C4-2B (cell line): ENCODE results near the gene FRMPD2.
"Not testable (repeated sequence)": the region's sequence is repeated elsewhere in the genome, so short reads cannot be mapped to it uniquely, and the experiment has no call there.

Source experiments
- H3K27ac ChIP-seq: fragments of 450-650 bp; 2 replicates; pipeline ENCODE4 v1.5.1; 2017
- ZFX ChIP-seq: fragments of 450-650 bp; IDR thresholded peaks from 2 replicates; pipeline ENCODE4 v1.6.1; 2017
- TF ChIP-seq, protein P1 (sequence below): fragments of 450-650 bp; conservative IDR thresholded peaks from 2 replicates; pipeline ENCODE4 v1.5.1; 2017; ENCODE audit warnings: mild to moderate bottlenecking

FRMPD2 gene

DNA sequence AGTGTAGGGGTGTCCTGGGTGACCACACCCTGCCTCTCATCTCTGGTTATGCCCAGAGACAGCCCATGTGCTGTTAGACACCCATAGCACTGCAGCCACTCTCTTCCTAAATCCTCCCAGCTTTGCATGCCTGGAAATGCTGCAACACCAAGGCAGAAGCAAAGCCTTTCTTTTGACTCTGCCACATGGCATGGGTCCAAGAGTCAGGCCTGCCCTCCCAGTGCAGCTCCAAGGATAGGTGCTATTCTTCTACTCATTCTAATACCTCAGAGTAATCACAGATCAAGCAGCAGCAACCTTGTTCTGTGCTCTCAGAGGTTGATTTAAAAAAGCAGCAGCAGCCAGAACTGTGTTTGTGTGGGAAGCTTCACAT lies 23.4 kb downstream of the FRMPD2 start:
- no peak for TF ChIP-seq ZFX
- TF ChIP-seq, protein P1, sequence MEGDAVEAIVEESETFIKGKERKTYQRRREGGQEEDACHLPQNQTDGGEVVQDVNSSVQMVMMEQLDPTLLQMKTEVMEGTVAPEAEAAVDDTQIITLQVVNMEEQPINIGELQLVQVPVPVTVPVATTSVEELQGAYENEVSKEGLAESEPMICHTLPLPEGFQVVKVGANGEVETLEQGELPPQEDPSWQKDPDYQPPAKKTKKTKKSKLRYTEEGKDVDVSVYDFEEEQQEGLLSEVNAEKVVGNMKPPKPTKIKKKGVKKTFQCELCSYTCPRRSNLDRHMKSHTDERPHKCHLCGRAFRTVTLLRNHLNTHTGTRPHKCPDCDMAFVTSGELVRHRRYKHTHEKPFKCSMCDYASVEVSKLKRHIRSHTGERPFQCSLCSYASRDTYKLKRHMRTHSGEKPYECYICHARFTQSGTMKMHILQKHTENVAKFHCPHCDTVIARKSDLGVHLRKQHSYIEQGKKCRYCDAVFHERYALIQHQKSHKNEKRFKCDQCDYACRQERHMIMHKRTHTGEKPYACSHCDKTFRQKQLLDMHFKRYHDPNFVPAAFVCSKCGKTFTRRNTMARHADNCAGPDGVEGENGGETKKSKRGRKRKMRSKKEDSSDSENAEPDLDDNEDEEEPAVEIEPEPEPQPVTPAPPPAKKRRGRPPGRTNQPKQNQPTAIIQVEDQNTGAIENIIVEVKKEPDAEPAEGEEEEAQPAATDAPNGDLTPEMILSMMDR, result no peak
- H3K27ac ChIP-seq, result peak overlapping the region; percentile 82

DNA sequence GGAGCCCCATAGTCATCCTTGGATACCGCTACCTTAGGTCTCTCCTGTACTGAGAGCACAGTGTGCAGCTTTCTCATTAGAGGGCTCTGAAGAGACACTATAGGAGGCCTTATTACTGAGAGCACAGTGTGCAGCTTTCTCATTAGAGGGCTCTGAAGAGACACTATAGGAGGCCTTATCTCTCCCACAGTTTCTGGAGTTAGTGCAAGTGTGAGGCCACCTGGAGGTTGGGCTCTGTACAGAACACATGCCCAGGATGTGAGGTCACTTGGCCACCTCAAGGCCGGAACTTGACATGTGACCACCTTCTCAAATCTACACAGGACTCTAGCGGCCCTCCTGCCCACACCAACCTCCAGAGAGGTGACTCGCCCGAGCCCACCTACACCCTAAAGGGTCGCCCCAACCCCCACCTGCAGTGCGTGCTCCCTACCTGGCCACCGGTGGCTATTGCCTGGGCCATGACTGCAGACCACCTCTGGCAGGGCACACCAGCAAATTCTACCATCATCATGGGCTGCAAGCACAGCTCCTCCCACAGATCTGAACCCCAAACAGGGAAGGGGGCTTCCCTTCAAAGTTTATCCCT lies 24.6 kb downstream of the FRMPD2 start:
- H3K27ac ChIP-seq, result peak overlapping the region; percentile 82; the same call in 1 of the 2 replicates
- TF ChIP-seq, protein P1, result no peak
- TF ChIP-seq ZFX, result no peak

DNA sequence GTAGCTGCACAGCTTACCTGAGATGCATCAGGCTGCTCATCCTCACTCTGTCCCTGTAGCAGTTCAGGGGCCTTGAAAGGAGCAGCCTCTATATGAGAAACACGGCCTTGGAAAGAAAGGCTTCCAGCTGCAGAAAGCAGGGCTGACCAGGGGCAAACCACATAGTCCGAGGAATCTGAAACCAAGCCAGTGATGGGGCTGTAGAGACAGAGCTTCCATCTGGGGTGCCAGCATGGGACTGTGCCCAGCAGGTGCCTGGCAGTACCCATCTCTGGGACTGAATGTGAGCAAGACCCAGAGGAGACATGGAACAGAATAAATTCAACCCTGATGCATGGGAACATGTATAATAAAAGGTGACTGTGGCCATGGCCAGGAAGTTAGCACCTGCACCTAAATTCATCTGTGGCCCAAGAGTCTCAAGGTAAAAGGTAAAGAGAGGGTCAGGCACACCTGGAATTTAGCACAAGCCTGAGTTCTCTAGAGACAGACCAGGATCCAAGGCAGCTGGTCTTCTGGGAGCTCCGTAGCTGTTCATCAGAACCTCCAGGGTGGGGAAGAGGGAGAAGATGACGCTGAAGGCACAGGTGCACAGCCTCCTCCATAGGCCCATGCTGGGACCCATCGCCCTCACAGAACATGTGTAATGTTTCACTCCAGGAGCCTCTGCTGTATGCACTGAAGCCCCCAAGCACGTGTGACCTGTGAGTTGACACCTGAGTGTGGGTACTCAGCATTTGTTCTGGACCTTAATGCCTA lies 25.3 kb downstream of the FRMPD2 start:
- no peak overlapping the region for H3K27ac ChIP-seq
- TF ChIP-seq ZFX, result no peak
- TF ChIP-seq, protein P1, result no peak

DNA sequence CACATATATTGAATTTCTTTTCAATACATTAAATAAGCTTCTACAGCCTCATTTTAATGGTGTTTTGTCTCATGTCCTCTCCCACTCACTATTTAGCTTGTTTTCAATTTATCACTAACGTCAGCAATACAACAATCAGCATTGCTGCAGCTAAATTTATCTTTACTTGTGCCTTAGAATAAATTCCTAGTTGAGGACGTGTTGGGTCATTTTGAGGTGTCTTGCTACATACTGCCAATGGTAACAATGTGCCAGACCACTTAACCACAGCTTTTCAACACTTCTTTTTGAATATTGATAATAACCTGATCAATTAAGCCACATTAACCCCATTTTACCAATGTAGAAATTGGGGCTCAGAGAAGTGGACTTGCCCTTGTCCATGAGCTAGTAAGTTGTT lies 26.0 kb downstream of the FRMPD2 start:
- TF ChIP-seq, protein P1, result no peak
- no peak for TF ChIP-seq ZFX
- no peak overlapping the region for H3K27ac ChIP-seq

DNA sequence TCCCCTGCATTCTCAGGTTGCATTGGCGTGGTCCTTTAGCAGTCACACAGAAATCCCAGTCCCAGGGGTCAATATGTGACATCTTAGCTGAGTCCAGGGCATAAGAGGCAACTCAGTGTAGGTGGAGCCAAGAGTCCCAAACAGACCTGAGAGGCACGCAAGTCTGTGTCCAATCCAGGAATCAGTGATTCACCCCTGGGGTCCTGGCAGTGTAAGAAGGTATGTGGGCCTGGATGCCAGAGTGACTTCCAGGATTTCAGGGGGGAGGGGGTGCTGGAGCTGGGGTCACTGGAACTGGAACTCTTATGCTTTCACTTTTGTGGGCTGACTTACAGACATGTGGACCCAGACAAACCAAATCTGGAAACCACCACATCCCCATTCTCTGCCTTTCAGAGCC lies 26.8 kb downstream of the FRMPD2 start:
- no peak overlapping the region for H3K27ac ChIP-seq
- TF ChIP-seq, protein P1, result no peak
- TF ChIP-seq ZFX, result no peak

DNA sequence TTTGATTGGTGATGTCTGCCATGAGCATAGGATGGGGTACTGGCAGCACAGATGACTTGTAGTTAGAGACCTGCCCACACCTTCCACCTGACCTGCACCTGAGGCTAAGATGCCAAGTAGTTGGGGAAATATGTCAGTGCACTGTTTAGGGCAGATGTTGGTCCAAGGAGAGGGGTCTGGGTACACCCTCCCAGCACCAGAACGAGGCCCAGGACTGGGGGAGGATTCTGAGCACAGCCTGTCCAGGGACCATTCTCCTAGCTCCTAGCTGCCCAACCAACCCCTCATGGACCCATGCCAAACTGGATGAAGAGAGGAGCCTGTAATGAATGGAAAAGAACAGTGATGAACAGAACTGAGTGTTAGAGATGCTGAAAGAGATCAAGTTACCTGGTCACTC lies 28.0 kb downstream of the FRMPD2 start:
- no peak overlapping the region for H3K27ac ChIP-seq
- TF ChIP-seq ZFX, result no peak
- TF ChIP-seq, protein P1, result no peak

DNA sequence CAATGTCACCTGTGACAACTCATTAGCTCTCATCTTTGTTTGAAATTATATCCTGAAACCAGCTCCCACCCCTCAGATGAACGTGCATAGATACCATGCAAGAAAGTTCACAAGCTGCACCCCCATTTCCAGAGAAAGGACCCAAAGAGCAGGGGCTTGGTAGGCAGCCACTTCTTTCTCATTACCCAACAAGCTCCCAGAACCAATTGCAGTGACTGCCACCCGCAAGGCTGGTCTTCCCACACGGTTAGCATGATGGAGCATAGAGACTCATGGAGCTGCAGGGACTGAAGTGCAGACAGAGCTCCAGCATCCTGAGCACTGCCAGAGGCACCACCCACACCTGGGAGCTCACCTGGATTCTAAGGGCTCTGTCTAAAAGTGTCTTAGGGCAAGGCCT lies 28.5 kb downstream of the FRMPD2 start:
- H3K27ac ChIP-seq, result no peak overlapping the region
- no peak for TF ChIP-seq ZFX
- TF ChIP-seq, protein P1, result no peak

DNA sequence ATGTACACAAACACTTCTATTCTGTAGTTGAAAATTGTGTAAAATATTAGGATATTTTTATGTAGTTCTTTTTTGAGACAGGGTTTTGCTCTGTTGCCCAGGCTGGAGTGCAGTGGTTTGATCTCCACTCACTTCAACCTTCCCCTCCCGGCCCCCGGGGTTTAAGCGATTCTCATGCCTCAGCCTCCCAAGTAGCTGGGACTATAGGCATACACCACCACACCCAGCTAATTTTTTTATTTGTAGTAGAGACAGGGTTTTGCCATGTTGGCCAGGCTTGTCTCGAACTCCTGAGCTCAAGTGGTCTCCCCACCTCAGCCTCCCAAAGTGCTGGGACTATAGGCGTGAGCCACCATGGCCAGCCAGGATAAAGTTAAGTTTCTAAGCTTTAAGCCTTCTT lies 30.6 kb downstream of the FRMPD2 start:
- not testable (repeated sequence) for H3K27ac ChIP-seq
